ENCODE results near the gene MYPN. TPM values are rescaled to one million over a fixed set of nuclear protein-coding genes. Genes with fewer than 3 reads are reported as not detected.

The MYPN gene
- total and polyA plus RNA-seq, 4 donors, result 0.01 to 0.08 (median 0.03) TPM; not detected in 1

- WGBS, result 92% methylated on average over 4 of the region's 4 CpGs
- no peaks in the 10 kb centered on the region for H3K36me3 ChIP-seq (ENCODE audit: control insufficient read depth in 4 of 4, insufficient read depth in 3 of 4, low read depth in 1 of 4, low read length in 3 of 4)
- H3K27me3 ChIP-seq (ENCODE audit: control insufficient read depth in 4 of 4, insufficient read depth in 4 of 4, low read length in 3 of 4), result no peaks in the 10 kb centered on the region
Observed at GRCh38 chr10:68090586-68090985, 18.7 kb upstream of the MYPN start.

GRCh38 chr10:68092512-68092911, 16.8 kb upstream of the MYPN start:
- no peak for TF ChIP-seq CTCF (IDR thresholded peaks at IDR 0.05; ENCODE audit: low read depth, low read length, missing input control)
- TF ChIP-seq EGR1 (IDR thresholded peaks at IDR 0.05; ENCODE audit: low read depth in 2 of 2), result no peak
- no peak for TF ChIP-seq ZBTB33 (IDR thresholded peaks at IDR 0.05)
- no peak for TF ChIP-seq HNF4A (conservative IDR thresholded peaks at IDR 0.05)
- no peak for TF ChIP-seq RAD21 (IDR thresholded peaks at IDR 0.05)
- no peak for TF ChIP-seq HNF4G (IDR thresholded peaks at IDR 0.05)
- TF ChIP-seq RXRA (IDR thresholded peaks at IDR 0.05), result no peak
- no peak for TF ChIP-seq JUND (IDR thresholded peaks at IDR 0.05)
- no peak for TF ChIP-seq REST (IDR thresholded peaks at IDR 0.05)
- TF ChIP-seq FOXA2 (IDR thresholded peaks at IDR 0.05), result no peak
- no peak for TF ChIP-seq GABPA (IDR thresholded peaks at IDR 0.05 in 1 of 2, conservative IDR thresholded peaks at IDR 0.05 in 1 of 2)
- TF ChIP-seq NR2F2 (IDR thresholded peaks at IDR 0.05), result no peak
- no peak for TF ChIP-seq FOXA1 (IDR thresholded peaks at IDR 0.05)
- TF ChIP-seq MAX (IDR thresholded peaks at IDR 0.05), result no peak
- TF ChIP-seq SP1 (IDR thresholded peaks at IDR 0.05), result no peak
- no peak for TF ChIP-seq TAF1 (conservative IDR thresholded peaks at IDR 0.05)
- Histone ChIP-seq H3K27ac (ENCODE audit: low read depth in 1 of 2, low read length in 2 of 2) (no peak overlapping the region), H3K9me3 (ENCODE audit: control insufficient read depth in 4 of 4, low read length in 3 of 4) (no peaks in the 10 kb centered on the region), H3K4me1 (ENCODE audit: control insufficient read depth in 4 of 4, insufficient read depth in 4 of 4, low read length in 3 of 4) (peaks cover 0 to 4% (median 3%) of the 10 kb centered on the region in 4 donors), H3K36me3 (ENCODE audit: control insufficient read depth in 4 of 4, insufficient read depth in 3 of 4, low read depth in 1 of 4, low read length in 3 of 4) (no peaks in the 10 kb centered on the region), H3K27me3 (ENCODE audit: control insufficient read depth in 4 of 4, insufficient read depth in 4 of 4, low read length in 3 of 4) (no peaks in the 10 kb centered on the region), H3K4me3 (ENCODE audit: low read depth in 1 of 3, low read length in 3 of 3) (no peak overlapping the region), H3K9ac (ENCODE audit: low read depth in 1 of 2, low read length in 2 of 2) (no peak overlapping the region)
- 94% methylated on average over 2 of the region's 2 CpGs for whole genome bisulfite sequencing
- no peak for DNase-seq (ENCODE audit: low spot score)

More at GRCh38 chr10:68090586-68090985, 18.7 kb upstream of the MYPN start:
- no peak overlapping the region for H3K9ac ChIP-seq (ENCODE audit: low read depth in 1 of 2, low read length in 2 of 2)
- H3K4me1 ChIP-seq (ENCODE audit: control insufficient read depth in 4 of 4, insufficient read depth in 4 of 4, low read length in 3 of 4), result peaks cover 0 to 9% (median 5%) of the 10 kb centered on the region in 4 donors
- no peaks in the 10 kb centered on the region for H3K9me3 ChIP-seq (ENCODE audit: control insufficient read depth in 4 of 4, low read length in 3 of 4)
- DNase-seq (ENCODE audit: low spot score), result no peak
- no peak overlapping the region for H3K4me3 ChIP-seq (ENCODE audit: low read depth in 1 of 3, low read length in 3 of 3)
- TF ChIP-seq CTCF (IDR thresholded peaks at IDR 0.05; ENCODE audit: low read depth, low read length, missing input control) (no peak), SP1 (IDR thresholded peaks at IDR 0.05) (no peak), FOXA2 (IDR thresholded peaks at IDR 0.05) (no peak)
- H3K27ac ChIP-seq (ENCODE audit: low read depth in 1 of 2, low read length in 2 of 2), result no peak overlapping the region
